Right kidney (tissue), 1 donor: Measurements from ENCODE around the gene ERC2.
"Not testable (repeated sequence)": the region's sequence is repeated elsewhere in the genome, so short reads cannot be mapped to it uniquely, and the experiment has no call there.

ENCODE experiments used
- DNase-seq: peaks from one replicate; pipeline ENCODE4 v3.0.0-alpha.2; 2016

Gene ERC2

GRCh38 chr3:56055951-56056350 lies 412.3 kb downstream of the ERC2 start:
- no peak for DNase-seq

- no peak for DNase-seq
These were observed 412.7 kb downstream of the ERC2 start for GRCh38 chr3:56055546-56055945.

DNA sequence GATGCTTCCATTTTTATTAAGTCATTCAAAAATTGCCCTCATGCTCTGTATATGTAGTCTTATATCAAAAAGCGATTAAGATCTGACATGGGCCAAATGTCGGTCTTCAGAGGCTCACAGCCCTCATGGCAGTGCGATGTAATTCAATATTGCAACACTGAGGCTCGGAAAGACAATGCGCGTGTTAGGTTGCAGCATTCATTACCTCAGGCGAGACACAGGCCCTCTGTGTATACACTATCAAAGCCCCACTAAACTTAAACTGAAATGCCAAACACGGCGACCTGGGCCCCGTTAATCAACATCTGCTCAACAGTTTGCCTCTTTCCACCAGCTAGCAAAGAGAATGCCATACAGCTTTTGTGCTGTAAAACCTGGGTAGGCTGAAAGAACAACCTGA lies 413.4 kb downstream of the ERC2 start:
- DNase-seq = no peak

DNA sequence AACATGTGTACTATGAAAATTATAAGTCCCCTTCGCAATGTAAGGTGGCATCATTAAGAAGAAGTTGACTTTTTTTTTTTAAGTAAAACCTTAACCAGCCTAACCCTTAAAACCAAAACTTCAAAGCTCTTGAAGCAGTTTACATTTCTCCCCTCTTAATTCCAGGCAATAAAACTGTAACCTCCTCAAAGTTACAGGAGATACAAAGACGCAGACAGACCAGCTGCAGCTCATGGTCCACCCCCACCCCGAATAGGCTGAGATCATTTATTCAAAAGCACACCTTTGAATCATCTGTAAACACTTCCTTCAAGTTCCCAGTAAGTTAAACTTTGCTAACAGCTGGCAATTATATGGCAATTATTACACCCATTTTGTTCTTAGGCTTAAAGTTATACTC lies 414.5 kb downstream of the ERC2 start:
- DNase-seq = no peak

DNA sequence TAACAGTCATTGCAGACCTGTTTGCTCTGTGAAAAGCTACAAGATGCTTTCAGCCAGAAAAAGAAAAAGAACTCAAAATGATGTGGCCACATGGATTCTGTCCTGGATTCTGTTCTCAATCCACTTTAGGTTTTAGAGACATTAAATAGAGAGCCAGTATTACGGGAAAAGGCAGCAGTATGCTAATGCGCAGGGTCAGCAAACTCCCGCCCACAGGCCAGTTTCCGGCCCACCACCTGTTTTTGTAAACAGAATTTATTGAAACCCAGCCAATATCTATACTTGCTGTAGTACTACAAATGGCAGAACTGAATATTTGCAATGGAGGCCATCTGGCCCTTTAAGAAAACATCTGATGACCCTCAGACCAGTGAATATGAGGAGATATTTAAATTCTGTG lies 416.1 kb downstream of the ERC2 start:
- no peak for DNase-seq

DNA sequence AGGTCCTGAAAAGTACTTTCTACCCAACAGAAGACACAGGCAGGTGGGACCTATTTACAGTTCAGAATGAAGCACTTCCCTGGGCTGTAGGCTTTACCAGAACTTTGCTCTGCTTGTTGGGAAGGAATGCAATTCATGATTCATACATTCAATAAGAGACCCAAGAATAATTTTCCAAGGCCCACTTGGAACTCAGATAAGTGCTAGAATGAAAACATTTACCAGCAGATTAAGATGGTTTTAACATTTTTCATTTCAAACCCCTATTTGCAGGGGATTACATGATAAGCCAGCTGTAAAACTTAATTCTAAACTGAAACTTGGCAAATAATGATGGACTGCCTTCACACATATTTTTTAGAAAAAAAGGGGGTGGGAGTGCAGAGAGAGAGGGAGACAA lies 417.2 kb downstream of the ERC2 start:
- DNase-seq = no peak

- no peak for DNase-seq
These were observed 419.3 kb downstream of the ERC2 start for GRCh38 chr3:56048946-56049345.

DNA sequence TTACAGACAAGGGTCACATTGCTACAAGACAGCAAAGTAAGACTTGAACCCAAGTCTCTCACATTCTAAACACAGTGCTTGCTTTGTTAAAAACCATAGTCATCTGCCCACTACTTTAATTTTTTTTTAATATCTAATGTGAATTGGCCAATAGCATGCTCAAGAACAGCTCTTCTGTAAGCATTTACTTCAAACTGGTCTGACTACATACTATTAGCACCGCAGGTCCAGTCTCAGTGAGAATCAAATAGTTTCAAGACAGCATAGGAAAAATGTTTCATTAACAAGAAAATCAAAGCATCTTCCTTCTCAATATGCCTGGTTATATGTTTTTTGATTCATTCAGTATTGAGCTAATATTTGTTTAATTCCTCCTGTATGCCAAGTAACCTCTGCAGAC lies 419.9 kb downstream of the ERC2 start:
- DNase-seq = no peak

- DNase-seq = peak; percentile 25
These were observed 425.8 kb downstream of the ERC2 start for GRCh38 chr3:56042326-56042951.

- no peak for DNase-seq
These were observed 442.9 kb downstream of the ERC2 start for GRCh38 chr3:56025326-56025725.

- no peak for DNase-seq
These were observed 444.7 kb downstream of the ERC2 start for GRCh38 chr3:56023546-56023945.

DNA sequence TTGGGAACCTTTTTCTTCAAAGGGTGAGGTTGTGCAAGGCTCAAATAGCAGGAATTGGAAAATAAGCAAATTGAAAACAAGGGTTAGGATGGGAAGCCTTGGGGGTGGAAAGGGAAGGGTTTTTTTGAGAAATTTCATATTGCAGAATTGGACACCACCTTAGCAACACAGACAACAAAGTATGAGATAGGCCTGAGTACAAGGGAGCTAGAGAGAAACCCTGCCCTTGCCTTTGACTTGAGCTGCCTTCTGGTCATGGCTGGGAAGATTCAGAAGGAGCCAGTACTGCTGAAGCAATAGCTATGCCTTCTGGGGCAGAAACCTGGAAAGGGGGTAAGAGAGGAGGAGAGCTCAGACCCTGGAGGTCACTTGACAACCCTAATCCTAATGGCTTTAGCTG lies 445.6 kb downstream of the ERC2 start:
- DNase-seq = no peak

- no peak for DNase-seq
These were observed 448.6 kb downstream of the ERC2 start for GRCh38 chr3:56019490-56020146.

GRCh38 chr3:56015374-56015773 lies 452.9 kb downstream of the ERC2 start:
- DNase-seq = not testable (repeated sequence)

DNA sequence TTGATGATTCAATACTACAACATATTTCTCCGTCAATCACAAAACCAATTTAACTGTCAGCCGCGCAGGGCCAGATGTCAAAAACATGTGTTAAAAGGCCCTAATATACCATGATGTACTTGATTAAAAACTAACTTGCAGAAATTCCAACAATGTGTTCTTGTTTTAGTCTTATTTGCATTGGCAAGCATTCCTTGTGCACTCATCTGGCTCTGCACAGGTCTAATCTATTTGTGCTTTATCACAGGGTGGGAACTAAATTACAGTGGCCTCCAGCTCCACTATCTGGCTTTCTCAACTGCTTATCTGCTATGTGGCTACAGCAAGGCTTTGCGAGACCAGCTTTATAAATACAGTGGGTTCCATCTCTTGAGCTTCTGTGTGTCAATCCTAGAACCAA lies 455.5 kb downstream of the ERC2 start:
- peak; percentile 16 for DNase-seq

- no peak for DNase-seq
These were observed 463.0 kb downstream of the ERC2 start for GRCh38 chr3:56005196-56005805.

DNA sequence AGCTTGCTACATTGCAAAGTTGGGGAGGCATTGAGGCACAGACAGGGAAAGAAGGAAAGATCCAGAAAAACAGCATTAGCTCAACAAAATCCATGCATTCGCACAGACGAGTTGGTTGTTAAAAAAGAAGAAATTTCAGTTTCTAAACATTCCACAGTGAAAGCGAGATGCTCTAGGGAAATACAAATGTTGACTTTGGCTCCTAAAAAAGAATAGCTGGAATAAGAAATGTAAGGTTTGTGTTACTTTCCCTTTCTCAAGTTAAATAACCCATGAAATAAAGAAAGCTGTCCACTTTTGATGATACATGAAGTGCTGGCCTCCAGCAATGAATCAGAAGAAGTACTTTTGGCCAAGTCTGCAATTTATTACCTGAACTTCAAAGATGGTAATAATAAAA lies 465.1 kb downstream of the ERC2 start:
- DNase-seq = no peak

DNA sequence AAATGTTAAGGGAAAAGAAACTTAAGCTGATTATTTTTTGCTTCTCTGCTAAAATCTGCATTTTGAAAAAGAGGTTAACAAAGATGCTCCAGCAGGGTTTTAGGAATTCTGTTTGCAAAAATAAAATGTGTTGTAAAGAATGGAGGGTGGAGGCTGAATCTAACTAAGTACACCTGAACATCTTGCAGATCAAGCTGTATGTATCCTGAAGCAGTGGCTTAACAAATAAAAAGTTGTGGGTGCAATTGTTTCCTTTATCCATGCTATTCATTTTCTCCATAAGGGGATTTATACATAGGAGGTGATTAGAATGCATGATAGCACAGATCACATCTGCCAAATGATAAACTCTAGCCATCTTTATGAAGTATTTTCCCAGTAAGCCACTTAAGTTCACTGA lies 466.3 kb downstream of the ERC2 start:
- no peak for DNase-seq

GRCh38 chr3:56001537-56001936 lies 466.7 kb downstream of the ERC2 start:
- DNase-seq = no peak

GRCh38 chr3:55989366-55989765 lies 478.9 kb downstream of the ERC2 start:
- no peak for DNase-seq

GRCh38 chr3:55988905-55989304 lies 479.4 kb downstream of the ERC2 start:
- DNase-seq = no peak

- DNase-seq = no peak
These were observed 483.6 kb downstream of the ERC2 start for GRCh38 chr3:55984626-55985025.

GRCh38 chr3:55978953-55979352 lies 489.3 kb downstream of the ERC2 start:
- no peak for DNase-seq
